ENCODE measurements around the gene KRTAP5-1. TPM values are rescaled to one million over a fixed set of nuclear protein-coding genes. Genes with fewer than 3 reads are reported as not detected.
A peak's percentile ranks its signal among the peaks of the same experiment; 100 is the strongest.

The KRTAP5-1 gene
- total RNA-seq, 2 donors from 2014 or later = not detected

DNA sequence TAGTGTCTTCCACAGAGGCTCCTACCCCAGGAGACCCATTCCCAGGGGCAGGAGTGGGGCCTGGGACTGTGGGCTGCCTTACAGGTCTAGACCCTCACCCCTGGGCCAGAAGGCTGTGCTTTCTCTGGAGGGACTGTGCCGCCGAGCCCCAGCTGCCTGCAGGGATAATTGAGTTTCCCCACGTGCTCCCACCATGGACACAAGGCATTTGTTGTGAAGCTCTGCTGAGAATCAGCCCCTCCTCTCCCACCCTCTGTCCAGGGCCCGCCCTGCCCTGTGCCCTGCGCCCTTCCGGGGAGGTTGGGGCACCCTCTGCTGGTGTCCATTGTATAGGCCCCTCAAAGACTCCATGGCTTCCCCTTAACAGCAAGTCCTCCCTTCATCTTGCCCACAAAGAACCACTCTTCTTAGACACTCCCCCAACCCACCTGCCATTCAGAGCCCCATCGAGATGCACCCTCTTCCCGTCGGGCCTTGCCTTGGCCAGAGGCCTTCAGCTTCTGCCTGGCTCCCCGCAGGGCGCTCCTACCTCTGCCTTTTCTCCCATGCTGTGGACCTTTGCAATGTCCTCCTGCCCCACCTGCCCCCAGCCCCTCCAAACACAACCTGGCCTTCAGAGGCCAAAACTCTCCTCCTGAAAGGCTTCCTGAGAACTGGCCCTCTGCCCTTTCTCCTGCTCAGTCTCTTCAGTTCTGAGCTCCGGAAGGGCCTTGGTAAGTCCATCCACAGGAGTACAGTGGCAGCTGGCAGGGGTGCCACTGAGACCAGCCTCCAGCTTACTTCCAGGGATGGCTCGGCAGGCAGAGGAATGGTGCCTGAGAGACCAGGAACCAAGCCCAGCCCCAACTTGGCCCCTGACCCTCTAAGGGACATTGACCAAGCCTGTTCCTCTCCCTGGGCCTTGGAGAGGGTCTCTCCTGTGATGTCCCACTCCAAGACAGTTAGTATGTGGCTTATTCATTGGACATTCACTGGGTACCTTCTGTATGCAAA lies 35.4 kb downstream of the KRTAP5-1 start:
- DNase-seq = no peak
- ATAC-seq = no peak
- intact Hi-C loops (cut with DNase I, micrococcal nuclease) = no loop called here

- intact Hi-C loops (cut with DNase I, micrococcal nuclease) = no loop called here
- DNase-seq (peak; percentile 83 to 92), ATAC-seq (peak; percentile 62)
Observed at GRCh38 chr11:1548221-1549070, 36.6 kb downstream of the KRTAP5-1 start.

- DNase-seq = no peak
- ATAC-seq = peak; percentile 24
- intact Hi-C loops (cut with DNase I, micrococcal nuclease) = no loop called here
Observed at GRCh38 chr11:1547467-1548098, 37.5 kb downstream of the KRTAP5-1 start.

- ATAC-seq (peak; percentile 60), DNase-seq (peak; percentile 67 to 78)
- intact Hi-C loops (cut with DNase I, micrococcal nuclease) = no loop called here
Observed at GRCh38 chr11:1546536-1547466, 38.3 kb downstream of the KRTAP5-1 start.

DNA sequence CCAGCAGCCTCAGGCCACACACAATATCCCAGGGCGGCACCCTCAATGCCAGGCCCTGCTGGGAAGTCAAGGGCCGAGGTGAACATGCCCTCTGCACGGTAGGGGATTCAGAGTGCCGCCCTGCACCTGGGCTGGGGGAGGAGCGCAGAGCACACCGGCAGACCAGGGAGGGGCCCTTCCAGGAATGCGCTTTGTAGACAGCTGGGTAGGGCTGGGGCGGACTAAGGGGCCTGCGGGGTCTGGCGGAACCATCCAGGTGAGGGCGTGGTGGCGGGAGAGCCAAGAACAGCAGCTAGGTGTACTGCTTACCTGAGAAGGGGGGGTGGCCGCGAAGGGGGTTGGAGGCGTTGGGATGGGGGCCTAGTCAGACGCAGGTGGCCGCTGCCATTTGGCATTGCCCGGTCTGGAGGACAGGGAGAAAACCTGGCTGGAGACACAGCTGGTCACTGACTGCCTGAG lies 39.0 kb downstream of the KRTAP5-1 start:
- DNase-seq (peak; percentile 72 to 91), ATAC-seq (peak; percentile 63)
- intact Hi-C loops (cut with DNase I, micrococcal nuclease) = no loop called here

GRCh38 chr11:1545432-1545831 lies 39.7 kb downstream of the KRTAP5-1 start:
- intact Hi-C loops (cut with DNase I, micrococcal nuclease) = no loop called here
- DNase-seq (no peak), ATAC-seq (no peak)

DNA sequence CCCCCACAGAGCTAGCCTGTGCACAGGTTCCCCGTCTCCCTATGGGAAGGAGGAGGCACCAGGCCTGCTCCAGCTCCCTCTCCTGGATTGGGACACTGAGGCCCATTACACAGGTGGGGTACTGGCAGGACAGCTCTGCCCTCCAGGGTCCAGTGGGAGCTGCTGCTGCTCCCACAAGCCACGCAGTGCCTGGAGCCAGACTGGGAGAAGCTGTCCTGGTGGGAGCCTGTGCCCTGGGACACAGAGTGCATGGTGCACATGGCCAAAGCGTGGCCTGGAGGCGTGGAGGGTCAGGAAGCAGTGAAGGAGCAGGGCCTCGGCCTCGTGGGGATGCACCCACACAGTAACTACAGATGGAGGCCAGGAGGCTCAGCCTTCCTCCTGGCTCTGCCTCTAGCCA lies 40.5 kb downstream of the KRTAP5-1 start:
- ATAC-seq (no peak), DNase-seq (no peak)
- intact Hi-C loops (cut with DNase I, micrococcal nuclease) = no loop called here

DNA sequence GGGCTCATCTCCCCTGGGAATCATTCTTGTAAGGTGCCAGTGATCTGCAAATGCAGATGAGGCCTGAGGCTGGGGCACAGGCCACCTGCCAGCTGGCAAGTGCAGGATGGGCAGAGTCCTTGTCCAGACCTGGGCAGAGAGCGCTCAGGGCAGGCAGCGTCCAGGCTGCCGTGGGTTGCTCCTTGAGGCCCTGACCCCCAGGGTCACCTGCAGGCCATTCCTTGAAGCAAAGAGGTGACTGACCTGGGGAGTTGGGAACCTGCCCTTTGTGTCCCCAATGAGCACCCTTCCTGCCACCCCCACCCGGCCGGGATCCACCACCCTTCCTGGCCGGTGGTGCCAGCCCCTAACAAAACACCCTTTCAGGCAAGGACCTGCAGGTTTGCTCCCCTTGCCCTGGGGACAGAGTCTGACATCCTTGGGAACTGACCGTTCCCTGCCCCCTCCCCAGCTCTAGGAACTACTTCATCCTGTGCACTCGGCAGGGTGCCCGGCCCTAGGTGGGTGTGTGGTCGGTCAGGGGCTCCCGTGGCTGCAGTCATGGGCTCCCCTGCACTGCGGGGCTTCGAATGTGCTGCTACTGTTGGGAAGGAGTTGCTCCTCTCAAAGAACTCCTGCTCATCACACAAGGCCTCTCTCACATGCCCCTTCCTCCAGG lies 41.3 kb downstream of the KRTAP5-1 start:
- intact Hi-C loops (cut with DNase I, micrococcal nuclease) = no loop called here
- ATAC-seq (no peak), DNase-seq (no peak)

DNA sequence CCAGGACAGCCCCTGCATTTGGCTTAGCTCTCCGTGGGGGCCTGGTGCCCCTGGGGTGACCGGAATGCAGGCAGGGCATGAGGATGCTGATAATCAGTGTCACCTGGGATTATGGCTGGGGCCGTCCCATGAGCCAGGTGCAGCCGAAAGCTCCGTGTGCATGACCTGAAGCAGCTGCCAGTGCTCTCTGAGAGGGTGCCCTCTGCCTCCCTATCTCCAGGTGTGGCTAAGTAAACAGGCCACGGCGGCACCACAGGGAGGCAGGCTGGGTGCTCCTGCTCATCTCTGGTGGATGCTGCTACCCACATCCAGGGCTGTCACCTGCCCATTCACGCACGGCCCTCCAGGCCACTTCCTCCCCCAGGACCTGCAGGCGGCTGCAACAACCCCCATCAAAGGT lies 42.8 kb downstream of the KRTAP5-1 start:
- intact Hi-C loops (cut with DNase I, micrococcal nuclease) = no loop called here
- DNase-seq = peak in 1 of 2 donors; percentile 61
- peak; percentile 38 for ATAC-seq

DNA sequence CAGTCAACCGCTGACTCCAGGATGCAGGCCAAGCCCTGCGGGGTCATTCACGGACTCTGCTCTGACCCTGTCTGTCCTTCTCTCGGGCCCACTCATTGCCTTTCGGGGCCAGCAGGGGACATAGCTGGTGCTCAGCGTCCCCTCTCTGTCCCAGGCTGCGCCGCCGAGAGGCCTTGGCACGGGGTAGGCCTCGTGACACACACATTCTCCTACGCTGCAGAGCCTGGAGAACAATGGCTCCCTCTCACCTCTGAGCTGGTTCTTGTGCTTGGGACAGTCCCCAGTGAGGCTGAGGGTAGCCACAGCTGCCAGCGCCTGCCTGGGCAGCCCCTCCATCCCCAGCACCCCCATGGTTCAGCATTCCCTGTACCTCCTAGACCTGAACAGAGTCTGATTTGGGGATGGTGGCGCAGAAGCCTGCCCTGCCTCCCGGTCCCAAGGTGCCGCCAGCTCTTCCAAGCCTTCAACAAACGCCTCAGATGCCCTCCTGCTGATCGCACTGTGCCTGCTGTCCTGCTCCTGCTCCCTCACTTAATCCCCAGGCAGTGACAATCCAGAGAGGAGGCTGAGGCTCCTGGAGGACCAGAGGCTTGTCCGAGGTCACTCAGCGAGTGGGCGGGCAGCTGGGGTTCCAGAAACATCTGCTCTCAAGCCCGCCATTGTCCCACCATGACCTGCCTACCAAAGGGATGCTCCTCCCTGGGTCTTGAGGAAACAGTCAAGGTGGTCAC lies 43.4 kb downstream of the KRTAP5-1 start:
- DNase-seq = no peak
- no peak for ATAC-seq
- intact Hi-C loops (cut with DNase I, micrococcal nuclease) = no loop called here

- intact Hi-C loops (cut with DNase I, micrococcal nuclease) = no loop called here
- DNase-seq (no peak), ATAC-seq (no peak)
Observed at GRCh38 chr11:1540074-1540473, 45.0 kb downstream of the KRTAP5-1 start.

GRCh38 chr11:1538153-1538552 lies 46.9 kb downstream of the KRTAP5-1 start:
- DNase-seq = no peak
- intact Hi-C loops (cut with DNase I, micrococcal nuclease) = no loop called here
- no peak for ATAC-seq

- DNase-seq = no peak
- ATAC-seq = no peak
- intact Hi-C loops (cut with DNase I, micrococcal nuclease) = no loop called here
Observed at GRCh38 chr11:1536065-1536843, 48.8 kb downstream of the KRTAP5-1 start.

- intact Hi-C loops (cut with DNase I, micrococcal nuclease) = no loop called here
- no peak for DNase-seq
- no peak for ATAC-seq
Observed at GRCh38 chr11:1534682-1535081, 50.4 kb downstream of the KRTAP5-1 start.
